HL-60 (cell line): ENCODE results near the gene CHD2.

Source experiments
- DNase-seq, 2 experiments: peaks; one replicate each; pipeline ENCODE4 v3.0.0-alpha.2; 2010 to 2020; ENCODE audit warnings: low read depth in 1 of 2, low spot score in 1 of 2
- H3K27ac ChIP-seq: fragments of 250-450 bp; sonication (Bioruptor Pico); replicated peaks from 2 replicates; pipeline ENCODE4 v1.5.1; 2020; ENCODE audit warnings: mild to moderate bottlenecking, moderate library complexity
- H3K27me3 ChIP-seq: fragments of 250-450 bp; sonication (Bioruptor Pico); 2 replicates; pipeline ENCODE4 v1.5.1; 2021; ENCODE audit warnings: mild to moderate bottlenecking, moderate library complexity; ENCODE audit not compliant: insufficient read depth, poor library complexity, severe bottlenecking
- H3K4me3 ChIP-seq: replicated peaks from 2 replicates; pipeline ENCODE4 v1.5.1; 2011; ENCODE audit warnings: mild to moderate bottlenecking, control low read depth, low read length; ENCODE audit not compliant: insufficient read depth
- CTCF ChIP-seq: IDR thresholded peaks from one replicate; pipeline ENCODE4 v1.5.1; 2011; ENCODE audit warnings: low read length, control low read depth, inconsistent platforms; ENCODE audit not compliant: insufficient read depth
- GABPA ChIP-seq: IDR thresholded peaks from 2 replicates; pipeline ENCODE4 v1.6.1; 2012; ENCODE audit warnings: low read depth
- POLR2AphosphoS5 ChIP-seq: IDR thresholded peaks from 2 replicates; pipeline ENCODE4 v1.6.1; 2012; ENCODE audit warnings: low read depth
- REST ChIP-seq: IDR thresholded peaks from 2 replicates; pipeline ENCODE4 v1.6.1; 2012; ENCODE audit warnings: low read depth; ENCODE audit not compliant: insufficient replicate concordance
- SPI1 ChIP-seq: IDR thresholded peaks from 2 replicates; pipeline ENCODE4 v1.6.1; 2012; ENCODE audit warnings: low read depth, mild to moderate bottlenecking, borderline replicate concordance

The CHD2 gene

GRCh38 chr15:92990031-92990430 is 89.9 kb downstream of the CHD2 start:
- TF ChIP-seq POLR2AphosphoS5: no peak
- TF ChIP-seq CTCF: no peak
- TF ChIP-seq REST: no peak
- no peak for TF ChIP-seq GABPA
- TF ChIP-seq SPI1: no peak
- Histone ChIP-seq H3K4me3 (no peak overlapping the region), H3K27ac (no peak overlapping the region), H3K27me3 (no peaks in the 10 kb centered on the region)
- DNase-seq: no peak

GRCh38 chr15:92992720-92993119 is 92.6 kb downstream of the CHD2 start:
- Histone ChIP-seq H3K27ac (no peak overlapping the region), H3K27me3 (no peaks in the 10 kb centered on the region)
- TF ChIP-seq GABPA (no peak), CTCF (no peak), POLR2AphosphoS5 (no peak), REST (no peak), SPI1 (no peak)

GRCh38 chr15:92997821-92998220 is 97.7 kb downstream of the CHD2 start:
- TF ChIP-seq CTCF: no peak
- TF ChIP-seq GABPA: no peak
- no peak for TF ChIP-seq POLR2AphosphoS5
- TF ChIP-seq REST: no peak
- no peak for TF ChIP-seq SPI1
- no peak for DNase-seq
- H3K27me3 ChIP-seq: no peaks in the 10 kb centered on the region
- no peak overlapping the region for H3K4me3 ChIP-seq
- no peak overlapping the region for H3K27ac ChIP-seq

More at GRCh38 chr15:92992720-92993119, 92.6 kb downstream of the CHD2 start:
- DNase-seq: no peak
- H3K4me3 ChIP-seq: no peak overlapping the region
